H7 (cell line): ENCODE data around the gene DUSP15. TPM values are rescaled to one million over a fixed set of nuclear protein-coding genes. Genes with fewer than 3 reads are reported as not detected.

ENCODE experiments used
- DNase-seq: peaks from one replicate; pipeline ENCODE4 v3.0.0; 2012
- H3K27me3 ChIP-seq: 2 replicates; pipeline ENCODE4 v1.6.0; 2011; ENCODE audit warnings: mild to moderate bottlenecking, low read length; ENCODE audit not compliant: control insufficient read depth, insufficient read depth
- H3K36me3 ChIP-seq: replicated peaks from 2 replicates; pipeline ENCODE4 v1.5.1; 2011; ENCODE audit warnings: low read length; ENCODE audit not compliant: control insufficient read depth, insufficient read depth
- H3K4me3 ChIP-seq: 2 replicates; pipeline ENCODE4 v1.5.1; 2011; ENCODE audit warnings: low read depth, mild to moderate bottlenecking, control low read depth, low read length, moderate library complexity; ENCODE audit not compliant: insufficient read depth
- total RNA-seq: library from RNA; depleted of rRNA; stranded (reverse); fragments of >200 nt; shearing (Covaris generic); gene quantifications from 2 replicates; pipeline ENCODE4 v1.2.3, GENCODE V29; 2014

Gene DUSP15
- total RNA-seq, 1 experiment from 2014 or later = 1.5 TPM

DNA sequence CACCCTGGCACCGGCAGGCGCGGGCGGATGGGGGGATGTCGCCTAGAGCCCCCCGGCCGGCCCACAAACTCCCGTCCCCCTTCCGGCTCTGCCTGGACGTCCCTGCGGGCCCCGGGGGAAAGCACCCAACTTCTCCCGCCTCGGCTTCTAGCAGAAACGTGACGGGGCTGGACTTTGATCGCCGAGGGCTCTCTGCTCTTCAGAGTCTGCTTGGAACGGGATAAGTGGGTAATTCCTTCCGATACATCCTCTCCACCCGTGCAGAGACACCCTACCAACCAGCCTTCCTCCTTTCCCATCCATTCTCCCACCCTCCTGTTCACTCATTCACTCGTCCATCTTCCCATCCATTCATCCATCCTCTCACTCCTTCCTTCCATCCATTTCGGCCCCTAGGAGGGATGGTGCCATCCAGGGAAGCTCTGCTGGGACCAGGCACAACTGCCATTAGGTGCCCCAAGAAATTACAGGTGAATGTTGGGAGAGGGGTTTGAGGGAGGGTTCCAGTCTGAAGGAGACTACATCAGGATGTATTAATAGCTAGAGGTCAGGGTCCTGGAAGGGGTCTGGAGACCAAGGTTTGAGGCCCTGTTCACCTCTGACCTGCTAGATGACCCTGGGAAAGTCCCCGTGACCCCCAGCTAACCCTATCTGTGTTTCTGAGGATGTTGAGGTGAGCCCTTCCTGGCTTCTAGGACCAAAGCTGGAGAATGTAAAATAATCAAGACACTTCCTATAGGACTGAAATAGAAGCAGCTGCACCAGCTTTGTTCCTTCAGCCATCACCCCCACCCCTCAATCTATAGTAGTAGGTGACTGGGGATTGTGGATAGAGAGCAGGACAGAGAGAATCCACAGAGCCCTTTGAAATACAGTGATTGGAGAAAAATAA, 645 bp upstream of the DUSP15 start:
- H3K27me3 ChIP-seq = peaks cover 33% of the 10 kb centered on the region
- DNase-seq = no peak
- peak overlapping the region; percentile 61 for H3K4me3 ChIP-seq
- no peaks in the 10 kb centered on the region for H3K36me3 ChIP-seq

- H3K36me3 ChIP-seq = no peaks in the 10 kb centered on the region
- peak overlapping the region; percentile 61 for H3K4me3 ChIP-seq
- H3K27me3 ChIP-seq = peaks cover 33% of the 10 kb centered on the region
- no peak for DNase-seq
These were observed 720 bp downstream of the DUSP15 start for GRCh38 chr20:31869673-31869941.

DNA sequence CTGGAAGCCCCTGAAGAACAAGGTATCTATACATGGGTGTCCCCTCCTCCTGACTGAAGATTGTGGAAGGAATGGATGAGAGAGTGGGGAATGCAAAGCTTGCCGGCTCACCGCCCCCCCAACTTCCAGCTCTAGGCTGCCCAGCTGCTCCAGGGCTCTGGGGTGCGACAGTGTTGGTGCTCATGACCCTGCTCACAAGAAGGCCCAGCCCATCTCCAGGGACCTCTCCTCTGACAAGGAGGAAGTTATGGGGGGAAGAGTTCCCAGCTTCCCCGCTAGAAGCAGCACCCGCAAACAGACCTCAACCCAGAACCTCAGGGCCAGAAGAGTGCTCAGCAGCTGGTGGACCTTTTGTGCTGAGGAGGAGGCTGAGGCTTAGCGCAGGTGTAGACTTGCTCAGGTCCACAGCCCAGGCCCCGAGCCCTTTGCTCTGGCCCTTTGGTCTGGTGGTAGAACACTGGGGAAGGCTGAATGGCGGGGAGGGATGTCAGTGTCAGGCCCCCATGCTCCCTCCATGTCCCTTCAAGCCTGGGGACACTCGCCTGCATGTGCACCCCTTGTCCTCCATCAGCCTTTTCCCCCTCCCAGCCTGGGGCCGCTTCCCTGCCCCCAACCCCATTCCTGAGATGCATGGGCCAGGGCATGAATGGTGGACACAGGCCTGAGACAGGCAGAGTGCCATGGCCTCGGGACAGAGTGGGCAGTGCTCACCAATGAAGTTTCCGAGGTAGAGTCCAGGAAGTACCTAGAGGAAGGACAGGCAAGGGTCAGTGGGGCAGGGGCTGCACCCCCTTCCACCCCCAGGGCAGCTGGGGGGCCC, 1.3 kb downstream of the DUSP15 start:
- peak; percentile 43 for DNase-seq
- Histone ChIP-seq H3K4me3 (no peak overlapping the region; the same call in 1 of the 2 replicates), H3K36me3 (no peaks in the 10 kb centered on the region)

DNA sequence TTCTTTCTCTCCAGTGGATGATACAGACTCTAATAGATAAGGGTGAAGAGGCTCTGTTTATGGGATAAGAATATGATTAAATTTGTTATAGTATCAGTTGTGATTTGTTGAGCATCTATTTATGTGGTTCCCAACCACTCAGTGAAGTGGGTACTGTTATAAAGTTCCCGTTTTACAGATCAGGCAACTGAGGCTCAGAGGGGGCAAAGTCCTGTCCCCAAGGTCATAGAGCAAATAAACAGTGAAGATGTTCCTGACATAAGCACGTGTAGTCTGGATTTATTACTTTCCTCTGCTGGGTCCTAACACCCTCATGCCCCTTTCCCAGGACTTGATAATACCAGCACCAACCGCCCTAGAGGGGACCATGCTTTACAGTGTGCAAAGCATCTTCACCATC, 4.1 kb downstream of the DUSP15 start:
- DNase-seq = no peak
- H3K36me3 ChIP-seq = no peaks in the 10 kb centered on the region
- no peak overlapping the region for H3K4me3 ChIP-seq
- peaks cover 28% of the 10 kb centered on the region for H3K27me3 ChIP-seq

More for the DNA sequence above, 1.3 kb downstream of the DUSP15 start:
- H3K27me3 ChIP-seq = peaks cover 33% of the 10 kb centered on the region

DNA sequence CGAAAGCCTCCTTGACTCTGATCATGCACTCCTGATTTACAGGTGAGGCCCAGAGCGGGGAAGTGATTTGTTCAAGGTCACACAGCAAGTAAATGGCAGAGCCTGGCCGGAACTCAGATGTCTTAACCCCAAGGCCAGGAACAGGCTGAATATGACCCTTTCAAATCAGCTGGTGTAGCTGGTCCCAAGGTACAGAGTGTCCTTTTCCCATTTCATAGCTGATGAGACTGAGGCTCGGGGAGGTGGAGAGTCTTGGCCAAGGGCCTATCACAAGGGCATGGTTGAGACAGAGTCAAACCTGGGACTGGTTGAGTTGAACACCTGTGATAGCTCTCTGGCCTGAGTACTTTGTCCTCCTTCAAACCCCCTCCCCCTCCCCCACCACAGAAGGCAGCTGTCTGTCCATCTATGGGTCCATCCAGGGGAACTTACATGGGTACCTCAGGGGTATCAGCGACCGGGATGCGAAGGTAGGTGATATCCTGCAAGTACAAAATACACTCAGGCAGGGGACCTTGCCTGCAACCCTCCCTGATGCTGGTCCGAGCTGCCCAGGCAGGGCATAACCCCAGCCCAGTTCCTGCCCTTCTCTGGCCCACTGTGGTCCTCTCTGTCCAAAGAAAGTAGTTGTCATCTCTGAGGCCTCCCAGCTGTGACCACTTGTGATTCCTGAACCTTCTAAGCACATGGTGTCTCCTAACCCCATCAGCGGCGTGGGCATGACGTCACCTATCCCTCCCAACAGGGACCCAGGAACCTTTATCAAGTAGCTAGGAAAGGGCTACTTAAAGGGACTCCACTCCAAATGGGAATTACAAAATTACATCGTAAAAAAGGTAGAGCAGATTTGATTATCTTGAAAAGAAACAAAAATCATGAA, 5.6 kb downstream of the DUSP15 start:
- no peak overlapping the region for H3K4me3 ChIP-seq
- no peak for DNase-seq
- H3K27me3 ChIP-seq = peaks cover 18% of the 10 kb centered on the region
- H3K36me3 ChIP-seq = no peaks in the 10 kb centered on the region

DNA sequence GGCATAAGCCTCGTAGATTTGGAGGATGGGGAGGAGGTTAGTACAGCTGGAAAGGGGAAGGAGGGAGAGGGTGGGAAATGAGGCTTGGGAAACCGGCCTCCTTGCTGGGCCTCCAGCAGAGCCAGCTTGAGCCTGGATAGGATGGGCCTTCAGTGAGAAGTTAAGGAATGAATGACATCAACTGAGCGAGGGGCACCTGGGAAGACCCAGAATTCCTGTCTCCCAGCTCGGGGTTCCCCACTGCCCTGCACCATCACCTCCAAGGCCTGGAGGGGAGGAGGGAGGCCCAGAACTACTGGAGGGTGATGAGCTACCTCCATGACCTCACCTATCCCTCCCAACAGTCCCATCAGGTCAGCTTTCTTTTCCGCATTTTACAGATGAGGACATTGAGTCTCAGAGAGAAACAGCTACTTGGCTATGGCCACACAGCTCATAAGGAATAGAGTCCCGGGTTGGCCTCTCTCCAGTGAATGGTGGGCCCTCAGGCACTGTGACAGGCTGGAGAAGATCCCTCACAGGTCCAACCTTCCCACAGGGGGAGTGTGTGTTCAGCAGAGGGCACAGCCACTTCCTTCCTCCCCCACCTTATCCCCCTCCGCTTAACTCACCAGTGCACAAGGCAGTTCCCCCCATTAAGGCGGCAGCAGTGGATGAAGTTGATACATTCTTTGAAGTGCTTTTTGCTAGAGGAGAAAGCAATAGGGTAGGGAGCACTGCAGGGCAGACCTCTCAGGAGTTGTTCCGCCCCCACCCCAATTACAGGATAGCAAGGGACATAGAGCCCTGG, 6.8 kb downstream of the DUSP15 start:
- Histone ChIP-seq H3K27me3 (peaks cover 9% of the 10 kb centered on the region), H3K4me3 (no peak overlapping the region), H3K36me3 (no peaks in the 10 kb centered on the region)
- DNase-seq = no peak

- Histone ChIP-seq H3K36me3 (no peaks in the 10 kb centered on the region), H3K27me3 (peaks cover 7% of the 10 kb centered on the region), H3K4me3 (peak overlapping the region; percentile 80; the same call in 1 of the 2 replicates)
- DNase-seq = no peak
These were observed 7.8 kb downstream of the DUSP15 start for GRCh38 chr20:31862506-31862905.

GRCh38 chr20:31862157-31862470, 8.2 kb downstream of the DUSP15 start:
- DNase-seq = no peak
- Histone ChIP-seq H3K36me3 (no peaks in the 10 kb centered on the region), H3K4me3 (peak overlapping the region; percentile 80), H3K27me3 (peaks cover 7% of the 10 kb centered on the region)

DNA sequence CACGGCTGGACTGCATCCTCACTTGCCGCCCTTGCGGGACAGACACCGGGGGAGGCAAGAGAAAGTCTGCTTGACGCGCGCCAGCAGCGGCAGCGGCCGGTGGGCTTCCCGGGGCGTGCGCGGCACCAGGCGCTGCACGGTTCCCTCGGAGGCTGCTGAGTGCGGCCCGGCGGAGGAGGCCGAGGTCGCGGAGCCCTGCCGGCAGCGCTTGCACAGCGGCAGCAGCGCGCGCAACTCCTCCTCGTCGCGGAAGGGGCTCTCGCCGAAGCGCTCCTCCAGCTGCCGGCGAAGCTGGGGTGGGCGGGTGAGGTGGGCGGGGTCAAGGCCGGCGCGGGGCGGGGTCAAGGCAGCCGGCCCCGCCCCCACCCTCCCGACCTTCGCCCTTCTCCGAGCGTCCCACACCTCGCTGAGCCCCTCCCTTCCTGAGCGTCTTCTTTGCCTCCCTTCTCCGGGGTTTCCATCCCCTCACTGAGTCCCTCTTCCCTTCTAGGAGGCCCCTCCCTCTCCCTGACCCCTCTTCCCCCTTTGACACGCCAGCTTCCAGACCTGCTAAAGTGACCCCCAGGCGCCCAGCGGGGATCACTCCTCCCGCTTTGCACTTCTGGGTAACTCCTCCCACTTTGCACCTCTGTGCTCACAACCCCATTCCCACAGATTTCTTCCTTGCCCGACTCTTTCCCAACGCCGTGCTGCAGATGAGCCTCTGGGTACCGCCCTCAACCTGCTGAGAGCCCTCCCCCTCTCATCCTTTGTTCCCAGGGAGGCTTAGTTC, 8.8 kb downstream of the DUSP15 start:
- H3K27me3 ChIP-seq = peaks cover 7% of the 10 kb centered on the region
- DNase-seq = peak; percentile 100
- H3K4me3 ChIP-seq = peak overlapping the region; percentile 80
- no peaks in the 10 kb centered on the region for H3K36me3 ChIP-seq

DNA sequence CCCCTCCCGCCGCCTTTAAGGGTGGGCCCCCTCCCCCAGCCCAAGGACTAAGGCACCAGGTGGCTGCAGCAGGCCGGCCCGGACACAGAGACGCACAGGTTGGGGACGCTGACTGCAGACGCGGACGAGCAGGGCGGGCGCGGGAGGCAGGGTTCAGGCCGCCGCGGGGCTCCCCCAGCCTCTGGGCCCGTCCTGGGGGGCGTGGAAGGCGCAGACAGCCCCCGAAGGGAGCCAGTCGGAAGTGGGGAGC, 9.3 kb downstream of the DUSP15 start:
- H3K36me3 ChIP-seq = no peaks in the 10 kb centered on the region
- H3K27me3 ChIP-seq = peaks cover 7% of the 10 kb centered on the region
- peak; percentile 94 for DNase-seq
- peak overlapping the region; percentile 80 for H3K4me3 ChIP-seq

- Histone ChIP-seq H3K4me3 (peak overlapping the region; percentile 80), H3K27me3 (peaks cover 7% of the 10 kb centered on the region), H3K36me3 (no peaks in the 10 kb centered on the region)
- peak; percentile 83 for DNase-seq
These were observed 9.8 kb downstream of the DUSP15 start for GRCh38 chr20:31860390-31861134.

- H3K36me3 ChIP-seq = no peaks in the 10 kb centered on the region
- no peak for DNase-seq
- no peak overlapping the region for H3K4me3 ChIP-seq
- peaks cover 7% of the 10 kb centered on the region for H3K27me3 ChIP-seq
These were observed 10.3 kb downstream of the DUSP15 start for GRCh38 chr20:31859998-31860380.
